Activated B cell treated with CpG ODN at 0.5 μM for 24 hours (primary cell): ENCODE results near the gene EXT2. TPM values are rescaled to one million over a fixed set of nuclear protein-coding genes. Genes with fewer than 3 reads are reported as not detected.

Source experiments
- ATAC-seq: fragments of 200-7000 bp; cut with Tn5 transposase; one replicate; pipeline ENCODE4 v1.10.0; 2021; ENCODE audit warnings: low read depth, mild to moderate bottlenecking, moderate library complexity
- CTCF ChIA-PET: fragments of 350-600 bp; sonication (Branson Sonifier 250); formaldehyde crosslinking; loops from one replicate; lab custom pipeline; 2021; ENCODE audit warnings: antibody characterized with exemption; lab: Charles Lee
- POLR2A ChIA-PET: fragments of 350-600 bp; sonication (Branson Sonifier 250); formaldehyde crosslinking; loops from one replicate; lab custom pipeline; 2021; ENCODE audit warnings: antibody characterized with exemption; lab: Charles Lee
- DNase-seq: peaks from one replicate; pipeline ENCODE4 v3.0.0; 2022
- H3K27ac Mint-ChIP-seq: one replicate; pipeline ENCODE4 v1.8.0; 2020; ENCODE audit warnings: mixed read lengths
- H3K27me3 Mint-ChIP-seq: one replicate; pipeline ENCODE4 v1.8.0; 2021; ENCODE audit warnings: mixed read lengths
- H3K36me3 Mint-ChIP-seq: one replicate; pipeline ENCODE4 v1.8.0; 2021; ENCODE audit warnings: low read depth, mixed read lengths
- H3K4me1 Mint-ChIP-seq: one replicate; pipeline ENCODE4 v1.8.0; 2021; ENCODE audit warnings: mixed read lengths
- H3K4me3 Mint-ChIP-seq: one replicate; pipeline ENCODE4 v1.8.0; 2020; ENCODE audit warnings: mild to moderate bottlenecking, mixed read lengths
- H3K9me3 Mint-ChIP-seq: one replicate; pipeline ENCODE4 v1.8.0; 2020; ENCODE audit warnings: mixed read lengths
- CTCF ChIP-seq: fragments of 200-600 bp; IDR thresholded peaks from one replicate; pipeline ENCODE4 v1.8.0; 2022; ENCODE audit warnings: antibody characterized with exemption, mild to moderate bottlenecking
- intact Hi-C: fragments of 100-400 bp; cut with micrococcal nuclease; formaldehyde crosslinking; loops from one replicate; pipeline ENCODE4 v1.15.1; 2024
- total RNA-seq: library from RNA; stranded (reverse); gene quantifications from 2 replicates; pipeline ENCODE4 v1.2.3, GENCODE V29; 2022

Gene EXT2
- total RNA-seq, 1 donor from 2014 or later, result 22.1 TPM

- Mint-ChIP-seq H3K36me3 (peaks cover 43% of the 10 kb centered on the region), H3K9me3 (peaks cover 15% of the 10 kb centered on the region), H3K27ac (no peak overlapping the region), H3K4me1 (no peaks in the 10 kb centered on the region), H3K27me3 (no peaks in the 10 kb centered on the region), H3K4me3 (no peak overlapping the region)
- intact Hi-C loops, result no loop called here
- DNase-seq (no peak), ATAC-seq (no peak)
- no peak for TF ChIP-seq CTCF
- ChIA-PET POLR2A (no interaction called here), CTCF (no interaction called here)
Measured at GRCh38 chr11:44185522-44185921, 90.0 kb downstream of the EXT2 start.

DNA sequence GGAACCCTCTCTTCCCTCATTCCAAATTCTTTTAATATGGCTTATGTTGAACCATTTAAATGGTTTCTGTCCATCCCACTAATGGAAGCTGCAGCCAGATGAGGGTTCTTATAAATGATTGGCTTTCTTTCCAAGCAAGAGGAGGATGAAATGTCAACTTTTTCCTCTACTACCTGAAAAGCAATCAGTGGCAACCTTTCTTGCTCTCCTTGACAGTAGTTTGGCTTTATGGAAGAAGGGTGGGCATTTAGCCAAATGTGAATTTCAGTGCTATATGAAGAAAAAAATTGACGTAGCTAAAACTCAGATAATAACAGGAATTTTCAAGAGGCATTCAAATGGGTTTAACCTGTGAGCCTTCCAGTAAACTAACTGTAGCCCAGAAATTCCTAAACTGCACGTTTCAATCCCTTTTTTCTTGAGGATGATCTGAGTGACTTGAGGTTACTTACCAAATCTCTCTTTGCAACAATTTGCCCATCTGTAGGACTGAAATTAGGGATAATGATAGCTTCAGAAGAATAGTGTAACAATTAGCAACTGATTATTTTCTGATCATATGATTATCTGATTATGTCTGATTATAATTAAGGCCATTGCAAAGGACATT lies 90.9 kb downstream of the EXT2 start:
- H3K4me3 Mint-ChIP-seq, result no peak overlapping the region
- H3K27ac Mint-ChIP-seq, result no peak overlapping the region
- POLR2A ChIA-PET, result no interaction called here
- H3K4me1 Mint-ChIP-seq, result no peaks in the 10 kb centered on the region
- H3K9me3 Mint-ChIP-seq, result peaks cover 15% of the 10 kb centered on the region
- H3K27me3 Mint-ChIP-seq, result no peaks in the 10 kb centered on the region
- ATAC-seq (no peak), DNase-seq (no peak)
- peaks cover 42% of the 10 kb centered on the region for H3K36me3 Mint-ChIP-seq
- intact Hi-C loops, result no loop called here
- no peak for TF ChIP-seq CTCF
- CTCF ChIA-PET, result no interaction called here

DNA sequence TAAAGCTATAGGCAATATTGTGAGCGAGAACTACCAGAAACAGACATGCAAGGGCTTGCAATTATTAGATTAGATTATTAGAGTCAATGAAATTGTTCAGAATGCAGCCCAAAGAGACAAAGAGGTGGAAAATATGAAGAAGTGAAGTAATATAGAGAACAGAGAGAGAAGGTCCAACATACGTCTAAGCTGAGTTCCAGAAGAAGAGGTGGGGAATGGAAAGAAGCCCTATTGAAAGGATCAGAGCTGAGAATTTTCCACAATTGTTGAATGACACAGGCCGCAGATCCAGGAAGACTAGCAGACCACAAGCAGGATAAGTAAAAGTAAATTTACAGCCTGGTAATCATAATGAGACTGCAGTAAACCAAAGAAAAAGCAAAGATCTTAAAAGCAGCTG lies 93.2 kb downstream of the EXT2 start:
- Mint-ChIP-seq H3K4me3 (no peak overlapping the region), H3K4me1 (no peaks in the 10 kb centered on the region), H3K27ac (no peak overlapping the region), H3K9me3 (peaks cover 15% of the 10 kb centered on the region), H3K27me3 (no peaks in the 10 kb centered on the region), H3K36me3 (peaks cover 53% of the 10 kb centered on the region)
- ChIA-PET CTCF (no interaction called here), POLR2A (no interaction called here)
- no peak for DNase-seq
- intact Hi-C loops, result no loop called here
- TF ChIP-seq CTCF, result no peak
- ATAC-seq, result no peak

DNA sequence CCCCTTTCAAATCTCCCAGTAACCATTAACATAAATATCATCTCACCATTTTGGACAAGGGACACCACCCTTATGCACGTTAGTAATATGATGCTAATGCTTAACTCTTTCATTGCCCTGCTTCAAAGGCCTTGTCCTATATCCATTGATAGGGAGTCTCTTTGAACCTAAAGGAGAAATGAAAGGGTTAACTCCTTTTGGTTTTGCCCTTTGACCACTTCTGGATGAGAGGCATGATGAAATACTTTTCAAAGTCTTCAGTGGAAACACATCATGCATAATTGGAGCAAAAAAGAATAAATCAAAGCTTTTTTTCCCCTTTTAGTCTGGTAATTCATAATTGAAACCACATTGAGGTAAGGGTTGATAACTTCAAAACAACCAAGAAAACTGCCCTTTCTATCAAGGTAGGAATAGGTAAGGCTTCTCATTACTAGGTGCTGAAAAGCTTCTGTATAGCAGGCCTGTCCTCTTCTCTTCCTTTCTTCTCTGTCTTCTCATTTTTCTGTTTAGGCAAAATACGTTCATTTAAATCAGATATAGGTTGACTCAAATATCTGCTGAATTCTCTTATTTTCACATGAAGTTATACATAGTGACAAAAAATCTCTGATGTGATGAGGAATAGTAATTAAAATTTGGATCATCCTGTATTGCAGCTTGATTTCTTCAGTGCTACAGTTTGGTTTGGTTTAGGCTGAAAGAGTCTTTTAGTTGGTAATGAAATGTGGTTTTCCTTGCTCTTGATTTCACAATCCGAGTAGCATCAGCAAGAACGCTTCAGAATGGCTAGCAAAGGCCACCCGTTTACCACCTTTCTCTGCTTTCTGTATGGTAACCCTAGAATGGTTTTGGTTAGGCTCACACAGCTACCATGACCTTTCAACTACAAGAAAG lies 94.8 kb downstream of the EXT2 start:
- no peak for DNase-seq
- no peak for TF ChIP-seq CTCF
- Mint-ChIP-seq H3K27ac (no peak overlapping the region), H3K36me3 (peaks cover 56% of the 10 kb centered on the region), H3K4me3 (no peak overlapping the region), H3K4me1 (no peaks in the 10 kb centered on the region), H3K27me3 (no peaks in the 10 kb centered on the region), H3K9me3 (peaks cover 15% of the 10 kb centered on the region)
- intact Hi-C loops, result no loop called here
- ATAC-seq, result no peak
- ChIA-PET POLR2A (no interaction called here), CTCF (no interaction called here)

DNA sequence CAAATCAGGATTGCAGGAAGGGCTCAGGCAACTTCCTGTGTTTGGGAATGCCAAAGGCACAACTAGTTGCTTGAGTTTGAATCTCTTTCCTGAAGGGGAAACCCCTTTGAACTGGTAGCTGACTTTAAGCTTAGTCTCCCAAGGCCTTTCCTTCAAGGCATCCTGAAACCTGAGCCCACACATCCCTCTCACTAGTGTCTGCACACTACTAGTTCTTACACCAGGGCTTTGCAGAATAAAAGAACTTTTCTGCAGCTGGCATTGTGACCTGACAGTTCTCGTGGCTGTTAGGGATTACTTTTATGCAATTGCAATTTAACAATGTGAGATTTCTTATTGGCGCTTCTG lies 95.4 kb downstream of the EXT2 start:
- intact Hi-C loops, result no loop called here
- CTCF ChIA-PET, result no interaction called here
- ATAC-seq (no peak), DNase-seq (no peak)
- H3K9me3 Mint-ChIP-seq, result peaks cover 15% of the 10 kb centered on the region
- POLR2A ChIA-PET, result no interaction called here
- H3K36me3 Mint-ChIP-seq, result peaks cover 58% of the 10 kb centered on the region
- H3K27ac Mint-ChIP-seq, result no peak overlapping the region
- no peaks in the 10 kb centered on the region for H3K27me3 Mint-ChIP-seq
- H3K4me3 Mint-ChIP-seq, result no peak overlapping the region
- no peak for TF ChIP-seq CTCF
- H3K4me1 Mint-ChIP-seq, result no peaks in the 10 kb centered on the region
